Suprapubic skin (tissue), 4 donors: ENCODE results near the gene PTPN14.

Source experiments
- CTCF ChIP-seq, 2 donors: fragments of 200-600 bp in 1 of 2; fragments of 450-650 bp in 1 of 2; sonication (generic) in 1 of 2; IDR thresholded peaks; one replicate each; pipeline ENCODE4 v1.5.1; 2016 to 2019; ENCODE audit warnings: antibody characterized with exemption in 2 of 2, mild to moderate bottlenecking in 1 of 2, moderate library complexity in 1 of 2
- POLR2A ChIP-seq, 2 donors: fragments of 450-650 bp; IDR thresholded peaks; one replicate each; pipeline ENCODE4 v1.6.1; 2017; ENCODE audit warnings: antibody characterized with exemption in 2 of 2, mild to moderate bottlenecking in 2 of 2, moderate library complexity in 2 of 2
- POLR2AphosphoS5 ChIP-seq, 3 donors: sonication (generic); formaldehyde crosslinking; IDR thresholded peaks; one replicate each; pipeline ENCODE4 v1.6.1; 2017; ENCODE audit warnings: antibody characterized with exemption in 3 of 3

- TF ChIP-seq CTCF (IDR thresholded peaks at IDR 0.05): no peak
- no peak for TF ChIP-seq POLR2A (IDR thresholded peaks at IDR 0.05)
- no peak for TF ChIP-seq POLR2AphosphoS5 (IDR thresholded peaks at IDR 0.05)
Measured at GRCh38 chr1:214491468-214492146, 59.8 kb downstream of the PTPN14 start.
